HL-60 (cell line): ENCODE measurements around the gene EHD1.

Source experiments
- POLR2AphosphoS5 ChIP-seq: IDR thresholded peaks from 2 replicates; pipeline ENCODE4 v1.6.1; 2012; ENCODE audit warnings: low read depth
- SPI1 ChIP-seq: IDR thresholded peaks from 2 replicates; pipeline ENCODE4 v1.6.1; 2012; ENCODE audit warnings: low read depth, mild to moderate bottlenecking, borderline replicate concordance
- TF ChIP-seq, protein P1 (sequence below): IDR thresholded peaks from one replicate; pipeline ENCODE4 v1.5.1; 2011; ENCODE audit warnings: low read length, control low read depth, inconsistent platforms; ENCODE audit not compliant: insufficient read depth
- TF ChIP-seq, protein P2 (sequence below): IDR thresholded peaks from 2 replicates; pipeline ENCODE4 v1.6.1; 2012; ENCODE audit warnings: low read depth; ENCODE audit not compliant: insufficient replicate concordance

DNA sequence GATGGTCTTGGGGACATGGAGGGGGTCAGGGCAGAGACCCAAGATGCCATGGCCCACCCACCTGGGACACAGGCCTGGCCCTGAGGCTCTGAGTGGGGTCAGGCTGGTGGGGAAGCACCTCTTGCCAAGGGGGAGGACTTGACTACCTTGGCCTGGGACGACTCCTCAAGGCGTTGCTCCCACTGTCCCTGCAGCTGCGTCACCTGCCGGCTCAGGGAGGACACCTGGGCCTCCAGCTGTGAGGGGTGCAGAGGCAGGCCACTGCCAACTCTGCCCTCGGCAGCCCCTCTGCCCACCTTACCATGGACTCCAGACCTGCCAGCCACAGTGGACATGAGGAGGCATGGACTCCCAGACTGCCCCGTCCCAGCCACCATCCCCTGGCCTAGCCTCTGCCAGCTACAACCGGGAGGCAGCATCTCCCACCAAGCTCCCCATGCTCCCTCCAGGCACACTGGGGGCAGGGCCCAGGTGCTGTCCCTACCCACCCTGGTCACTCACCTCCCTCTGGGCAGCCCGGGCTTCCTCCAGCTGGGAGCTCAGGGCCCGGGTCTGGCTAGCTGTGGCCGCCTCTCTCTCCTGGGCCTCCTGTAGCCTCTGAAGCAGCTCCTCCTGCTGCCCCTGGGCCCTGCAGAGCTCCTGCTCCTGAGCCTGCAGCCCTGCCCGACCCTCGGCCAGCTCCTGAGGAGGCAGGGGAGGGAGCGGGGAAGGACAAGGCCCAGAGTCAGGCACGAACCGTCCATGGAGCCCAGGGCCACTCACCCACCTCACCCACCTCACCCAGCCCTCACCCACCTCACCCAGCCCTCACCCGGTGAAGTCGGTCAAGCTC is 42.6 kb downstream of the EHD1 start:
- TF ChIP-seq, protein P1, sequence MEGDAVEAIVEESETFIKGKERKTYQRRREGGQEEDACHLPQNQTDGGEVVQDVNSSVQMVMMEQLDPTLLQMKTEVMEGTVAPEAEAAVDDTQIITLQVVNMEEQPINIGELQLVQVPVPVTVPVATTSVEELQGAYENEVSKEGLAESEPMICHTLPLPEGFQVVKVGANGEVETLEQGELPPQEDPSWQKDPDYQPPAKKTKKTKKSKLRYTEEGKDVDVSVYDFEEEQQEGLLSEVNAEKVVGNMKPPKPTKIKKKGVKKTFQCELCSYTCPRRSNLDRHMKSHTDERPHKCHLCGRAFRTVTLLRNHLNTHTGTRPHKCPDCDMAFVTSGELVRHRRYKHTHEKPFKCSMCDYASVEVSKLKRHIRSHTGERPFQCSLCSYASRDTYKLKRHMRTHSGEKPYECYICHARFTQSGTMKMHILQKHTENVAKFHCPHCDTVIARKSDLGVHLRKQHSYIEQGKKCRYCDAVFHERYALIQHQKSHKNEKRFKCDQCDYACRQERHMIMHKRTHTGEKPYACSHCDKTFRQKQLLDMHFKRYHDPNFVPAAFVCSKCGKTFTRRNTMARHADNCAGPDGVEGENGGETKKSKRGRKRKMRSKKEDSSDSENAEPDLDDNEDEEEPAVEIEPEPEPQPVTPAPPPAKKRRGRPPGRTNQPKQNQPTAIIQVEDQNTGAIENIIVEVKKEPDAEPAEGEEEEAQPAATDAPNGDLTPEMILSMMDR: no peak
- TF ChIP-seq SPI1: no peak
- TF ChIP-seq, protein P2, sequence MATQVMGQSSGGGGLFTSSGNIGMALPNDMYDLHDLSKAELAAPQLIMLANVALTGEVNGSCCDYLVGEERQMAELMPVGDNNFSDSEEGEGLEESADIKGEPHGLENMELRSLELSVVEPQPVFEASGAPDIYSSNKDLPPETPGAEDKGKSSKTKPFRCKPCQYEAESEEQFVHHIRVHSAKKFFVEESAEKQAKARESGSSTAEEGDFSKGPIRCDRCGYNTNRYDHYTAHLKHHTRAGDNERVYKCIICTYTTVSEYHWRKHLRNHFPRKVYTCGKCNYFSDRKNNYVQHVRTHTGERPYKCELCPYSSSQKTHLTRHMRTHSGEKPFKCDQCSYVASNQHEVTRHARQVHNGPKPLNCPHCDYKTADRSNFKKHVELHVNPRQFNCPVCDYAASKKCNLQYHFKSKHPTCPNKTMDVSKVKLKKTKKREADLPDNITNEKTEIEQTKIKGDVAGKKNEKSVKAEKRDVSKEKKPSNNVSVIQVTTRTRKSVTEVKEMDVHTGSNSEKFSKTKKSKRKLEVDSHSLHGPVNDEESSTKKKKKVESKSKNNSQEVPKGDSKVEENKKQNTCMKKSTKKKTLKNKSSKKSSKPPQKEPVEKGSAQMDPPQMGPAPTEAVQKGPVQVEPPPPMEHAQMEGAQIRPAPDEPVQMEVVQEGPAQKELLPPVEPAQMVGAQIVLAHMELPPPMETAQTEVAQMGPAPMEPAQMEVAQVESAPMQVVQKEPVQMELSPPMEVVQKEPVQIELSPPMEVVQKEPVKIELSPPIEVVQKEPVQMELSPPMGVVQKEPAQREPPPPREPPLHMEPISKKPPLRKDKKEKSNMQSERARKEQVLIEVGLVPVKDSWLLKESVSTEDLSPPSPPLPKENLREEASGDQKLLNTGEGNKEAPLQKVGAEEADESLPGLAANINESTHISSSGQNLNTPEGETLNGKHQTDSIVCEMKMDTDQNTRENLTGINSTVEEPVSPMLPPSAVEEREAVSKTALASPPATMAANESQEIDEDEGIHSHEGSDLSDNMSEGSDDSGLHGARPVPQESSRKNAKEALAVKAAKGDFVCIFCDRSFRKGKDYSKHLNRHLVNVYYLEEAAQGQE: no peak
- no peak for TF ChIP-seq POLR2AphosphoS5
